Measurements from ENCODE around the gene PRSS8.

Gene PRSS8

DNA sequence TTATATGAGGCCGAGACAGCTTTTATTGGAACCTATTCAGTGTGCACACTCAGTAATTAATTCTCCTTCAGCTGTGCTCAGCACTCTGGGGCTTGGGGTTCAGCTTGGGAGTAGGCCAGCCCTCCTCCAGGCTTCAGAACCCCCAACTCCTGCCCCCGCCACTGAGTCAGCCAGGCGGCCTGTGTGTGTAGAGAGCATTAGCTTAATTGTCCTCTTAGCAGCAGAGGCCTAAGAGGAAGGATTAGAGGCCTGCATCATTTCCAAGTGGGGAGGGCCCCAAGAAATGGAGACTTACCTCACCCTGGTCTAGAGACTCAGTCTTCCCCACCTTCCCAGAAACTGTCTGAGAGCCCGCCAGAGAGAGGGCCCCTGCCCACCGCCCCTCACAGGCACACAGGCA, 47.6 kb downstream of the PRSS8 start:
- Histone ChIP-seq H3K9me3 (ENCODE audit: control insufficient read depth, insufficient read depth, low read length) (no peaks in the 10 kb centered on the region), H3K4me3 (ENCODE audit: low read length) (no peak overlapping the region), H3K27ac (ENCODE audit: low read length) (no peak overlapping the region), H3K36me3 (ENCODE audit: control insufficient read depth, insufficient read depth, low read length) (peaks cover 13% of the 10 kb centered on the region), H3K27me3 (ENCODE audit: control insufficient read depth, insufficient read depth, low read length) (no peaks in the 10 kb centered on the region), H3K4me1 (ENCODE audit: control insufficient read depth, insufficient read depth, low read length) (no peaks in the 10 kb centered on the region)
- WGBS (ENCODE audit: insufficient coverage, insufficient read length) = no CpG with 5 or more reads among the region's 5 CpGs
- DNase-seq (ENCODE audit: low read depth, low spot score) = no peak

DNA sequence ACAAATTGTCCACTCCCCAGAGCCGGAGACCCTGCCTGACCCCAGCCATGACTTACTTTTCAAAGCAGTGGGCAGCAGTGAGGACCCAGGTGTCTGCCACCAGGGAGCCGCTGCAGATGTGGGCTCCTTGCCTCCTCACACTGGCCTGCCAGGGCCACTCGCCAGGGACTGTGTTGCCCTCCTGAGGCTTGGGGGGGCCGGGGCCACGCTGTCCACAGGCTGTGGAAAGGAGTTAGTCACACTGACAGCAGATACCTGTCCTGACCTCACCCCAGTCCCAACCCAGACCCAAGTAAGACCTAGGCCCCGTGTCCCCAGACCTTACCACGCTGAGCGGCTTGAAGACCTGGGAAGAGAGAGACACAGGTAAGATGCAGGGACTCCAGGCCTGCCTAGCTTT, 48.0 kb downstream of the PRSS8 start:
- H3K27ac ChIP-seq (ENCODE audit: low read length) = no peak overlapping the region
- DNase-seq (ENCODE audit: low read depth, low spot score) = no peak
- H3K4me3 ChIP-seq (ENCODE audit: low read length) = no peak overlapping the region
- H3K9me3 ChIP-seq (ENCODE audit: control insufficient read depth, insufficient read depth, low read length) = no peaks in the 10 kb centered on the region
- no CpG with 5 or more reads among the region's 8 CpGs for WGBS (ENCODE audit: insufficient coverage, insufficient read length)
- H3K36me3 ChIP-seq (ENCODE audit: control insufficient read depth, insufficient read depth, low read length) = peaks cover 13% of the 10 kb centered on the region
- no peaks in the 10 kb centered on the region for H3K27me3 ChIP-seq (ENCODE audit: control insufficient read depth, insufficient read depth, low read length)
- no peaks in the 10 kb centered on the region for H3K4me1 ChIP-seq (ENCODE audit: control insufficient read depth, insufficient read depth, low read length)

DNA sequence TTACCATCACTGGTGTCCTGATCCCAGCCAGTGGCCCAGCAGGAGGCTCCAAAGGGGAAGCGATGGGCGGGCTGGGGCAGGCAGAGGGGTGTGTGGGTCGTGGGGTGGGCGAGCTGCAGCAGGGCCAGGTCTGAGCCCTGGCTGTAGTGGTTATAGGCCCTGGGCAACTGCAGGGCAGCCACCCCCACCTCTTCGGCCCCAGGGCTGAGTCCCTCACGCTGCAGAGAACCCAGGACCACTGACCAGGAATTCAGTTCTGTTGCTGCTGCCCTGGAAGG, 49.0 kb downstream of the PRSS8 start:
- Histone ChIP-seq H3K9me3 (ENCODE audit: control insufficient read depth, insufficient read depth, low read length) (no peaks in the 10 kb centered on the region), H3K27me3 (ENCODE audit: control insufficient read depth, insufficient read depth, low read length) (no peaks in the 10 kb centered on the region), H3K36me3 (ENCODE audit: control insufficient read depth, insufficient read depth, low read length) (peaks cover 13% of the 10 kb centered on the region), H3K27ac (ENCODE audit: low read length) (no peak overlapping the region), H3K4me3 (ENCODE audit: low read length) (no peak overlapping the region), H3K4me1 (ENCODE audit: control insufficient read depth, insufficient read depth, low read length) (no peaks in the 10 kb centered on the region)
- no CpG with 5 or more reads among the region's 6 CpGs for WGBS (ENCODE audit: insufficient coverage, insufficient read length)
- DNase-seq (ENCODE audit: low read depth, low spot score) = no peak

DNA sequence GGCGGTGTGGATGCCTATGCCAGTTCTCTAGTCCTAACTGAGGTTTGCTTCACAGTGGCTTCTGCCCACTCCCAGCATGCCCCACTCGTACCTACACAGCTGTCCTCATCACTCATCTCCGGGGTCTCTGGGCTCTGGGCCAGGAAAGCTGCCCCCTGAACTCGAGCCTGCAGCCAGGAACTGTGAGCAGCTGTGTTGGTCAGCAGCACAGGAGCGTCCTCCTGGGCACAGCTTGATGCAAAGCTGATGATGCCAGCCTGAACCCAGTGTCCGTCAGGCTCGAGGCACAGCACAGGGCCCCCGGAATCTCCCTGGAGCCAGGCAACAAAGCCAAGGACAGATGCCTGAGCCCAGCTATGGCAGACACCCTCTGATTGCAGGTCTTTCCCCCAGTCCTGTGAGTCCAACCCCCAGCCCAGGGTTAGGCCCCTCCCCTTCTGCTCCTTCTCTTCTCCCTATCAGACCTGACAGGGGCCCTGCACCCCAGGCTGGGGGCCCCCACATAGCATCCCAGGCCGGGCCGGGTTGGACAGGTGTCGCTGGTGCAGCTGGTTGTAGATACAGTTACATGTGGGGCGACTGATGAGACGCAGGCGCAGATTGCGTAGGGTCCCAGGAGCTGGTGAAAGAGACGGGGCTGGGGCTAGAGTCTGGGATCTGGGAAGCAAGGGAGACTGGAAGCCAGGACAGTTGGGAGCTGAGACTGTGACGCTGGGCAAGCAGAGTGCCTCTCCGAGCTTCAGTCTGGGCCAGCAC, 49.5 kb downstream of the PRSS8 start:
- no peak overlapping the region for H3K27ac ChIP-seq (ENCODE audit: low read length)
- no CpG with 5 or more reads among the region's 18 CpGs for WGBS (ENCODE audit: insufficient coverage, insufficient read length)

DNA sequence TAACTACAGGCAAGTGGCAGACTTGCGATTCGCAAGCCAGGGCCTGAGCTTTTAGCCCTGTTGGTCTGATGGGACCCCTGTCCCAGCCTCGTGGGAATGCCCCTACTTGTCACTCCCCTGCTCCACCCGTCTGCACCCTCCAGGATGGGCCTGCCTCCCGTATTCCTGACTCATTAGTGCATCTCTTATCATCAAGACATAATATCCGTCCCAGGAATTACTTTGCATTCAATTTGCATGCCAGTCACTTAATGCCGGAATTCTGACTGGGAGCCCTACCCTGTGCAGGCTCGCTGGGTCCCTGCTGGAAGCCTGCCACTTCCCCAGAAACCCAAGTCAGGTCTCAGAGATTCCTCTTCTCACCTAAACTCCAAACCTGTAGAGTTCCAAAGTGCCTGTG, 50.1 kb downstream of the PRSS8 start:
- H3K4me1 ChIP-seq (ENCODE audit: control insufficient read depth, insufficient read depth, low read length) = no peaks in the 10 kb centered on the region
- peaks cover 16% of the 10 kb centered on the region for H3K36me3 ChIP-seq (ENCODE audit: control insufficient read depth, insufficient read depth, low read length)
- no peaks in the 10 kb centered on the region for H3K27me3 ChIP-seq (ENCODE audit: control insufficient read depth, insufficient read depth, low read length)
- H3K9me3 ChIP-seq (ENCODE audit: control insufficient read depth, insufficient read depth, low read length) = no peaks in the 10 kb centered on the region
- H3K4me3 ChIP-seq (ENCODE audit: low read length) = no peak overlapping the region
- no peak overlapping the region for H3K27ac ChIP-seq (ENCODE audit: low read length)
- no peak for DNase-seq (ENCODE audit: low read depth, low spot score)
- no CpG with 5 or more reads among the region's 8 CpGs for WGBS (ENCODE audit: insufficient coverage, insufficient read length)

More for the DNA sequence above, 49.5 kb downstream of the PRSS8 start:
- Histone ChIP-seq H3K36me3 (ENCODE audit: control insufficient read depth, insufficient read depth, low read length) (peaks cover 15% of the 10 kb centered on the region), H3K4me3 (ENCODE audit: low read length) (no peak overlapping the region; the same call in 1 of the 2 replicates), H3K4me1 (ENCODE audit: control insufficient read depth, insufficient read depth, low read length) (no peaks in the 10 kb centered on the region), H3K27me3 (ENCODE audit: control insufficient read depth, insufficient read depth, low read length) (no peaks in the 10 kb centered on the region), H3K9me3 (ENCODE audit: control insufficient read depth, insufficient read depth, low read length) (no peaks in the 10 kb centered on the region)
- DNase-seq (ENCODE audit: low read depth, low spot score) = no peak

DNA sequence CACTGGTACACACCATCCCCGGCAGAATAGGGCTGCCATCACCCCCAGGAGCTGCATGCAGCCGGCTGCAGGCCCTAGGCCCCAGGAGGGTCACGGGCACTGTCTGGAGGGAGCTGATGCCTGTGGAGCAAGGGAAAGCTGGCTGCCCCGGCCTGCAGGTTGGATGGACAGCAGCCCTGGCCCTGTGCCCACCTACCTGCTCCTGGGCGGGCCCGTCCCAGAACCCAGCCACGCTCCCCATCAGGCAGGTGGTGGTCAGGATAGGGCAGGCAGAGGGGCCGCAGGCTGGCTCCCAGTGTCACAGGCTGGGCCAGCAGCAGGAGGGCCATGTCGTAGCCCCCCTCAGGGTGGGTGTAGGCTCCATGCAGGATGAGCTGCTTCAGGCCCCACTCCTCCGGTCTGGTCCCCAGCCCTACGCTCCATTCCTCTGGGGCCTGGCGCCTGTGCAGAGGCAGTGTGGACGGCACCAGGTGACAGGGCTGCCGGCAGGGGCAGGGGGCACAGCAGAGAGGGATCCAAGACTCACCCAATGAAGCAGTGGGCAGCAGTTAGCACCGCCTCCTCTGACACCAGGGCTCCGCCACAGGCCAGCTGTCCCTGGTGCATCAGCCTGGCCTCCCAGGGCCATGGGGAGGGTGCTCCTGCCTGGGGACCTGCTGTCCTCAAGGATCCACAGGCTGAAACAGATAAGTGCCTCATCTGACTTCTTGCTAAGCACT, 50.8 kb downstream of the PRSS8 start:
- no peaks in the 10 kb centered on the region for H3K4me1 ChIP-seq (ENCODE audit: control insufficient read depth, insufficient read depth, low read length)
- H3K36me3 ChIP-seq (ENCODE audit: control insufficient read depth, insufficient read depth, low read length) = peaks cover 21% of the 10 kb centered on the region
- no peaks in the 10 kb centered on the region for H3K27me3 ChIP-seq (ENCODE audit: control insufficient read depth, insufficient read depth, low read length)
- H3K9me3 ChIP-seq (ENCODE audit: control insufficient read depth, insufficient read depth, low read length) = no peaks in the 10 kb centered on the region
- DNase-seq (ENCODE audit: low read depth, low spot score) = no peak
- no peak overlapping the region for H3K4me3 ChIP-seq (ENCODE audit: low read length)
- whole genome bisulfite sequencing (ENCODE audit: insufficient coverage, insufficient read length) = no CpG with 5 or more reads among the region's 16 CpGs
- H3K27ac ChIP-seq (ENCODE audit: low read length) = no peak overlapping the region

DNA sequence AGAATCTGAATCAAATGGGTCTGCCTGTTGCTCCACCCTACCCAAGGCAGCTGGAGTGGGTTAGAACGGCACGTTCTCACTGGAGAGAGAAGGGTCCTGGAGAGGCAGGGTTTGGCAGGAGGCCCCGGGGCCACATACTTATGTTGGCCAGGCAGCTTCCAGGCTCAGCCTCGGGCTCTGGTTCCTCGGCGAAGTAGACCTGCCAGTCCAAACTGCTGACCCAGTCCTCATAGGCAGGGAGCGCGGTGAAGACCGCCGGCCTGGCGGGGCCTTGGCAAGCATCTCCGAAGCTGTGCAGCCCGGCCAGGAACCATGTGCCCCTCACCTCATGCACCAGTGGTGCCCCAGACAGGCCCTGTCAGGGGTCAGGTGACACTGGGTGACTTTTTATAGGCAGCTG, 51.5 kb downstream of the PRSS8 start:
- H3K36me3 ChIP-seq (ENCODE audit: control insufficient read depth, insufficient read depth, low read length) = peaks cover 24% of the 10 kb centered on the region
- WGBS (ENCODE audit: insufficient coverage, insufficient read length) = no CpG with 5 or more reads among the region's 13 CpGs
- no peaks in the 10 kb centered on the region for H3K9me3 ChIP-seq (ENCODE audit: control insufficient read depth, insufficient read depth, low read length)
- no peak overlapping the region for H3K4me3 ChIP-seq (ENCODE audit: low read length)
- no peaks in the 10 kb centered on the region for H3K4me1 ChIP-seq (ENCODE audit: control insufficient read depth, insufficient read depth, low read length)
- H3K27me3 ChIP-seq (ENCODE audit: control insufficient read depth, insufficient read depth, low read length) = no peaks in the 10 kb centered on the region
- H3K27ac ChIP-seq (ENCODE audit: low read length) = no peak overlapping the region
- no peak for DNase-seq (ENCODE audit: low read depth, low spot score)

DNA sequence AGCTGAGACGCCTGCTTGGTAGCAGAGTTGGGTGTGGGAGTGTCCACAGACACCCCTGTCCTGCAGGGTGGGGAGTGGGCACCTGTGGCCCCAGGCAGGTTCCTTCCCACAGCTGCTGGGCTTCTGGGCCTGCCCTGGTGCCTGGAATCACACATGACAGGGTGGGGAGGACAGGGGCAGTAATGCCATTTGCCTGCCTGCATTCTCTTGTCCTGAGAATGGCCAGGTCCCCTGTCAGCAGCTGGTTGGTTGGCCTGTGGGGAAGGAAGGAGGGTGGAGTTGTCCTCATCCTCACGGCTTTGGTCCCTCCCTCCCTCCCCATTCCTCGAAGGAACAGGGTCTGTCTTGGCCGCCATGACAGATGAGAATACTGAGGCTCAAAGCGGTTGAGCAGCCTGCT, 52.0 kb downstream of the PRSS8 start:
- no CpG with 5 or more reads among the region's 5 CpGs for WGBS (ENCODE audit: insufficient coverage, insufficient read length)
- H3K4me1 ChIP-seq (ENCODE audit: control insufficient read depth, insufficient read depth, low read length) = no peaks in the 10 kb centered on the region
- H3K27ac ChIP-seq (ENCODE audit: low read length) = no peak overlapping the region
- H3K9me3 ChIP-seq (ENCODE audit: control insufficient read depth, insufficient read depth, low read length) = no peaks in the 10 kb centered on the region
- no peak for DNase-seq (ENCODE audit: low read depth, low spot score)
- H3K27me3 ChIP-seq (ENCODE audit: control insufficient read depth, insufficient read depth, low read length) = no peaks in the 10 kb centered on the region
- peaks cover 28% of the 10 kb centered on the region for H3K36me3 ChIP-seq (ENCODE audit: control insufficient read depth, insufficient read depth, low read length)
- no peak overlapping the region for H3K4me3 ChIP-seq (ENCODE audit: low read length)

DNA sequence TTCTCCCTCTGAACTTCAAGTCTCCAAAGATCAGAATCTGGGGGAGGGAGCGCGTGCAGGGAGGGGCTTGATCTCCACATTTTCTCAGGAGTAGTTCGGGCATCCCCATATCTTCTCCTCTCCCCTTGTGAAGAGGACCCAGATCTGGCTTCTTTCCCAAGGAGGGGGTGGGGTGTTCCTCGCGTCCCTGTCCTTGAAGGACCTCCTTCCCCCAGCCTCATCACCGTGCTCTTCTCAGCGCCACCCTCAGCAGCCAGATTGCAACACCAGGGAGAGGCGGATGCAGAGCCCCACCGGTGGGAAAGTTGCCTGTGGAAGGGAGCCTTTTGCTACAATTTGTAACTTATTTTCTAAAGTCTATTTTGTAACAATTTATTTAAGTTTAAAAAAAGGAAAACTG, 52.4 kb downstream of the PRSS8 start:
- no peak for DNase-seq (ENCODE audit: low read depth, low spot score)
- Histone ChIP-seq H3K4me1 (ENCODE audit: control insufficient read depth, insufficient read depth, low read length) (no peaks in the 10 kb centered on the region), H3K36me3 (ENCODE audit: control insufficient read depth, insufficient read depth, low read length) (peaks cover 31% of the 10 kb centered on the region), H3K9me3 (ENCODE audit: control insufficient read depth, insufficient read depth, low read length) (no peaks in the 10 kb centered on the region), H3K27me3 (ENCODE audit: control insufficient read depth, insufficient read depth, low read length) (no peaks in the 10 kb centered on the region), H3K4me3 (ENCODE audit: low read length) (no peak overlapping the region), H3K27ac (ENCODE audit: low read length) (no peak overlapping the region)
- WGBS (ENCODE audit: insufficient coverage, insufficient read length) = no CpG with 5 or more reads among the region's 9 CpGs

DNA sequence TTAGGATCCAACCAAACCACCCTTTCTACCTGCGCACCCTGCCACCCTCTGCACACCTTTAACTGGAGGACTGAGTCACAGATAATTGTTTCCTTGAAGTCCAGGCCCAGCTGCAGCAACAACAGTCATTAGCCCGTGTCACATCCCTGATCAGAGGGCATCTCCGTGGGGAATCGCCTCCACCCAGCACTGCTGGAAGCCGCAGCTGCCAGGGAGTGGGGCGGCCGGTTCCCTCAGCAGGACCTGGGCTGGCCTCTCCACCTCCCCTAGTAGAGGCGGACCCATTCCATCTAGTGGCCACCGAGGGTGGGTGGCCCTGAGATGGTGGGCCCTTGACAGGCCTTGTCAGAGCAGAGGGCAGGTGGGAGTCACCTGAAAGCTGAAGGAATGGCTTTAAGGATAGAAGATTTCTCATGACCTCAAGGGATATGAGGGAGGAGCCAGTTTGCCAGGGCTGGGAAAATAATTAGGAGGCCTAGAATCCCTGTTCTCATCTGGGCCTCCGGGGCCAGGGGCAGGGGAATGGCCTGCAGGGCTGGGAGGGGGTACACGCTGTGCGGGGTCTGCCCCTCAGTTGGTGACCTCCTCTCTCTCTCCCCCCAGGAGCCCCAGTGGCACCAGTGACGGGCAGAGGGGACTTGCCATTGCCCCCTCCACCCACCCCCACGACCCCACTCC, 53.0 kb downstream of the PRSS8 start:
- WGBS (ENCODE audit: insufficient coverage, insufficient read length) = no CpG with 5 or more reads among the region's 14 CpGs
- Histone ChIP-seq H3K27me3 (ENCODE audit: control insufficient read depth, insufficient read depth, low read length) (no peaks in the 10 kb centered on the region), H3K36me3 (ENCODE audit: control insufficient read depth, insufficient read depth, low read length) (peaks cover 36% of the 10 kb centered on the region), H3K4me1 (ENCODE audit: control insufficient read depth, insufficient read depth, low read length) (no peaks in the 10 kb centered on the region), H3K9me3 (ENCODE audit: control insufficient read depth, insufficient read depth, low read length) (no peaks in the 10 kb centered on the region), H3K27ac (ENCODE audit: low read length) (no peak overlapping the region), H3K4me3 (ENCODE audit: low read length) (no peak overlapping the region)
- no peak for DNase-seq (ENCODE audit: low read depth, low spot score)

Data from iPS DF 6.9 (cell line).